ENCODE results near the gene ADAT1. TPM values are rescaled to one million over a fixed set of nuclear protein-coding genes. Genes with fewer than 3 reads are reported as not detected.

ADAT1 gene
- total and polyA plus RNA-seq, 2 of the 13 experiments (the other 11 are each of a cell fraction or from before 2014, with no cell fraction given) = 18.4 to 40.8 TPM

DNA sequence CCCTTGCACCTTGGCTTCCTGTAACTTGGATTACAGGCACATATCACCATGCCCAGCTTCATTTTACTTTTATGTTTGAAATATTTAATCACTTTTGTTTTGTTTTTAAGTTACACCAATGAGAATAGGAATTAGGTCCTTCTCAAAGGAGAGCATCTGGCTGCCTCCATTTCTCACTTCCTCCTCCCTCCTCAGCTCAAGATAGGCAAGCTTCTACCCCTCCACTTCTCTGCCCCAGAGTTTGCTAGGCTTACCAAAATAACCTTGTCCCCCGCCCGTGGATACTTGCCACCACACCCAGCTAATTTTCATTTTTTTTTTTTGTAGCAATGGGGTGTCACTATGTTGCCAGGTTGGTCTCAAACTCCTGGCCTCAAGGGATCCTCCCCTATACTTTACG is 39.0 kb downstream of the ADAT1 start:
- Histone ChIP-seq H3K4me3 (replicated peaks in 1 of 3; ENCODE audit: insufficient read depth in 1 of 3, low read depth in 2 of 3, low read length in 3 of 3) (no peak overlapping the region), H2AFZ (ENCODE audit: low read length) (no peak overlapping the region), H3K4me2 (ENCODE audit: low read depth, low read length) (no peak overlapping the region), H3K27me3 (ENCODE audit: control insufficient read depth in 1 of 2, insufficient read depth in 2 of 2, low read length in 2 of 2) (no peaks in the 10 kb centered on the region), H3K27ac (ENCODE audit: extremely low read length, insufficient read depth, low read length) (no peak overlapping the region), H3K9me3 (ENCODE audit: low read length) (no peaks in the 10 kb centered on the region), H4K20me1 (ENCODE audit: insufficient read depth, low read length) (no peaks in the 10 kb centered on the region), H3K79me2 (ENCODE audit: insufficient read depth, low read length) (no peaks in the 10 kb centered on the region), H3K36me3 (replicated peaks in 1 of 2; ENCODE audit: control insufficient read depth in 1 of 2, insufficient read depth in 2 of 2, low read length in 2 of 2) (peaks cover 2 to 4% of the 10 kb centered on the region in 2 experiments; a peak in 3 of 5 replicates), H3K4me1 (ENCODE audit: insufficient read depth, low read length) (no peaks in the 10 kb centered on the region), H3K9ac (ENCODE audit: insufficient read depth, low read depth, low read length) (no peak overlapping the region)
- ChIA-PET CTCF (ENCODE audit: low intra/inter-chr PET ratio, low total read pairs) (no interaction called here), POLR2A (no interaction called here)
- in situ Hi-C loops (cut with HindIII; ENCODE audit: extremely low pct_ligation_motif_present, low pct_unique_long_range_greater_than_20kb) (no loop called here), intact Hi-C loops (cut with micrococcal nuclease; ENCODE audit: unreplicated experiment) (no loop called here)
- DNase-seq (ENCODE audit: low spot score) (no peak), ATAC-seq (no peak), FAIRE-seq (no peak)
- WGBS (ENCODE audit: low lambda C conversion rate) = 96% methylated on average over 3 of the region's 3 CpGs
- no TSS peak for BruUV-seq (replicated peaks)
- TF ChIP-seq, protein P1, sequence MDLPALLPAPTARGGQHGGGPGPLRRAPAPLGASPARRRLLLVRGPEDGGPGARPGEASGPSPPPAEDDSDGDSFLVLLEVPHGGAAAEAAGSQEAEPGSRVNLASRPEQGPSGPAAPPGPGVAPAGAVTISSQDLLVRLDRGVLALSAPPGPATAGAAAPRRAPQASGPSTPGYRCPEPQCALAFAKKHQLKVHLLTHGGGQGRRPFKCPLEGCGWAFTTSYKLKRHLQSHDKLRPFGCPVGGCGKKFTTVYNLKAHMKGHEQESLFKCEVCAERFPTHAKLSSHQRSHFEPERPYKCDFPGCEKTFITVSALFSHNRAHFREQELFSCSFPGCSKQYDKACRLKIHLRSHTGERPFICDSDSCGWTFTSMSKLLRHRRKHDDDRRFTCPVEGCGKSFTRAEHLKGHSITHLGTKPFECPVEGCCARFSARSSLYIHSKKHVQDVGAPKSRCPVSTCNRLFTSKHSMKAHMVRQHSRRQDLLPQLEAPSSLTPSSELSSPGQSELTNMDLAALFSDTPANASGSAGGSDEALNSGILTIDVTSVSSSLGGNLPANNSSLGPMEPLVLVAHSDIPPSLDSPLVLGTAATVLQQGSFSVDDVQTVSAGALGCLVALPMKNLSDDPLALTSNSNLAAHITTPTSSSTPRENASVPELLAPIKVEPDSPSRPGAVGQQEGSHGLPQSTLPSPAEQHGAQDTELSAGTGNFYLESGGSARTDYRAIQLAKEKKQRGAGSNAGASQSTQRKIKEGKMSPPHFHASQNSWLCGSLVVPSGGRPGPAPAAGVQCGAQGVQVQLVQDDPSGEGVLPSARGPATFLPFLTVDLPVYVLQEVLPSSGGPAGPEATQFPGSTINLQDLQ (CRISPR knock-in tag; IDR thresholded peaks at IDR 0.05) = no peak
- TF ChIP-seq, protein P2, sequence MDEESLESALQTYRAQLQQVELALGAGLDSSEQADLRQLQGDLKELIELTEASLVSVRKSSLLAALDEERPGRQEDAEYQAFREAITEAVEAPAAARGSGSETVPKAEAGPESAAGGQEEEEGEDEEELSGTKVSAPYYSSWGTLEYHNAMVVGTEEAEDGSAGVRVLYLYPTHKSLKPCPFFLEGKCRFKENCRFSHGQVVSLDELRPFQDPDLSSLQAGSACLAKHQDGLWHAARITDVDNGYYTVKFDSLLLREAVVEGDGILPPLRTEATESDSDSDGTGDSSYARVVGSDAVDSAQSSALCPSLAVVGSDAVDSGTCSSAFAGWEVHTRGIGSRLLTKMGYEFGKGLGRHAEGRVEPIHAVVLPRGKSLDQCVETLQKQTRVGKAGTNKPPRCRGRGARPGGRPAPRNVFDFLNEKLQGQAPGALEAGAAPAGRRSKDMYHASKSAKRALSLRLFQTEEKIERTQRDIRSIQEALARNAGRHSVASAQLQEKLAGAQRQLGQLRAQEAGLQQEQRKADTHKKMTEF (CRISPR knock-in tag; IDR thresholded peaks at IDR 0.05) = no peak
- no peak for TF ChIP-seq PITX1 (CRISPR knock-in tag; IDR thresholded peaks at IDR 0.05)
- TF ChIP-seq JUNB (CRISPR knock-in tag; IDR thresholded peaks at IDR 0.05; ENCODE audit: borderline replicate concordance) = no peak
- no peak for TF ChIP-seq ARNT (IDR thresholded peaks at IDR 0.05)
